ELF-1 (cell line): Measurements from ENCODE around the gene WDSUB1.

Source experiments
- DNase-seq: peaks from one replicate; pipeline ENCODE4 v3.0.0-alpha.2; 2016; ENCODE audit warnings: low read depth, low spot score

Gene WDSUB1

DNA sequence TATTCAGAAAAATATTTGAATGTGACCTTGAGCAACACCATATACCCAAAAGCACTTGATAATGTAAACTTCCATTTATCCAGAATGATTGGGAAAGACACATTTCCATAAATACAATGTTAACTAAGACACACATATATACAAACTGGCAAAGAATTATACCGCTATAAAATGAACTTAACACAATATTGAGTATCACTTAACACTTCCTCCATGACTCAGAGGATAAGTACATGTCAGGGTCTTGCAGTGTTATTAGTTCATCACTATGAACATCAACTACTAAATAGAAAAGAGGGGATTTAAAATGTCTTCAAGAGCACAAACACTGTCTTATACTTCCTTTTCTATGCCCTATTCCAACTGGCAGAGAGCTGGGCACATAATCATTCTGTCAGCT is 18.6 kb downstream of the WDSUB1 start:
- DNase-seq: no peak

DNA sequence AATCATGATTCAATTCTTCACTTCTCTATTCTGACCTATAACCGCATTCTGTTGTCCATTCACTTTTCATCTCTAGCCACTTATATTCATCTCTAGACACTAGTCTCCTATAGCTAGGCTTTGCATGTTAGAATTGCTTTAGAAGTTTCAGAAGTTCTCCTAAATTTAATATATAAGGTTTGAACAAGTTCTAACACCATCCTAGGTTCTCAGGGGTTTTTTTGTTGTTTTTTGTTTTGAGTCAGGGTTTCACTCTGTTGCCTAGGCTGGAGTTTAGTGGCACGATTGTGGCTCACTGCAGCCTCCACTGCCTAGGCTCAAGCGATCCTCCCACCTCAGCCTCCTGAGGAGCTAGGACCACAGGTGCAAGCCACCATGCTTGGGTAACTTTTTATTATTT is 19.9 kb downstream of the WDSUB1 start:
- DNase-seq: no peak

DNA sequence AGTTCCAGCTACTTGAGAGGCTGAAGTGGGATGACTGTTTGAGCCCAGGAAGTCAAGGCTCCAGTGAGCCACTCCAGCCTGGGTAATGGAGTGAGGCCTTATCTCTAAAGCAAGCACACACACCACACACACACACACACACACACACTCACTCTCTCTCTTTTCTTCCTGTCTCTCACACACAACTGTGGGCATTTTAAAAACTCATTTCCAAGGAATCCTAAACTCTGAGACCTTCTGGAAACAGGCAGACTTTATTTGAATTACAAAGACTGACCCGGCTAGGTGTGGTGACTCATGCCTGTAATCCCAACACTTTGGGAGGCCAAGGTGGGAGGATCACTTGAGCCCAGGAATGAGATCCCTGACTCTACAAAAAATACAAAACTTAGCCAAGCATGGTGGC is 21.3 kb downstream of the WDSUB1 start:
- DNase-seq: peak; percentile 57

DNA sequence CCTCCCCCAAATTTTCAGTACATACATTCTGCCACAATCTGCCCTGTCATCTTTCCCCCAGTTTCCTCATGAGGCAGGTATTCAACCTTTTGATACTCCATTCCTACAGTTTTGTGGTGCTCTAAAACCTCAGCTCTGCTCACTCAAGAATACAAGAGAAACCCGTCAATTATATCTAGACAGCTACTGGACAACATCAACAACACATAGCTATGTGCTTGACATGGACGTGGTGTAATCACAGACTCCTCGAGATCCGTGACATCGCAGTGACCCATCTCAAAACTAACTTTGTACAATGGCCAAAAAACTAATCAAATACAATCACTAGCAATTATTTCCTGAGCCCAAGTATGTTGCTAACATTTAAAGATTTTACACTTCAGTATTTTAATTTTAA is 23.6 kb downstream of the WDSUB1 start:
- no peak for DNase-seq

DNA sequence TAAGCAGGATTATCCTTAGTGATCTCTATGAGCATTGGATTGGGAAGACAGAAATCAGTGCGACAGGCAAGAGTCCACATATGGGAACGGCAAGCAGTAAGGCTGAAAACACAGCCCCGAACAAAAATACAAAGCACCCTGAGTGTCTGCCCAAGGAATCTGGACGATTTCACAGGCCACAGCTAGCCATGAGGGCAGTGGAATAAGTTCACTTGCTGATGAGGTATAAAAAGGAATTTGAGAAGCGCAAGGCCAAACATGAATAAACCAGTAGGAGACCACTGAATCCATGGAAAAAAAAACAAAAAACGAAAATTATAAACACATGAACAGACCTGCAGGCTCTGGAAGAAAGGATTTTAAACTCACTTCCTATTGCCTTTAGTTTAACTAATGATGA is 24.3 kb downstream of the WDSUB1 start:
- no peak for DNase-seq

DNA sequence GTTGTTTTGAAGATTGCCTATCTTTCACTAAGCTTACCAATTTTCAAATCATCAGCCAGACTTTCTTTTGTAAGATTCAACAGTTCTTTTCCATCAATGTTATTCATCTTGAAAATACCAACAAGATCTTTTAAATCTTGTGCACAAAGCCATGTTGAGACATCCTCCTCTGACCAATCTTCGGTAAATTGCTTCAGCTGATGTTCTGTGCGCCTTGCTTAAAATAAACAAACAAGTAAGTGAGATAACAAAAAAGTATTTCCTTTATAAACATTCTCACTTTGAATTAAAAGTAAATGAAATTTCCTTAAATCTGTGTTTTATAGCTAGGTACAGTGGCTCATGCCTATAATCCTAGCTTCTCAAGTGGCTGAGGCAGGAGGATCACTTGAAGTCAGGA is 30.3 kb downstream of the WDSUB1 start:
- DNase-seq: no peak

DNA sequence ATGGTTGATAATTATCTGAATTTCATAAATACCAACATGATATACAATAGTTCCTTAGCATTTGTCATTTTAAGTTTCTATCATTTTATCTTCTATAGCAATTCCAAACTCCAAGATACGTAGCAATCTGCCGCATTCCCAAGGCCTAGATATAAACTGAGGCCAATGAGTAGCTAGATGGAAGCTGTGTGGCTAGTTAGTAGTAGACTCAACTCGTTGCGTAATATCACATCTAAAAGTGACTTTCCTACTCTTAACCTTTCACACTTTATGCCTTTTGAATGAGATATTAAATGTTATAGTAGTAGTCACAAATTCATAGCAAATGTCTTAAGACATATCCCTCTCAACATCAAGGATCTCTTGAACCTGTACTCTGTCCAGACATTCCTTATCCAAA is 33.6 kb downstream of the WDSUB1 start:
- DNase-seq: no peak

DNA sequence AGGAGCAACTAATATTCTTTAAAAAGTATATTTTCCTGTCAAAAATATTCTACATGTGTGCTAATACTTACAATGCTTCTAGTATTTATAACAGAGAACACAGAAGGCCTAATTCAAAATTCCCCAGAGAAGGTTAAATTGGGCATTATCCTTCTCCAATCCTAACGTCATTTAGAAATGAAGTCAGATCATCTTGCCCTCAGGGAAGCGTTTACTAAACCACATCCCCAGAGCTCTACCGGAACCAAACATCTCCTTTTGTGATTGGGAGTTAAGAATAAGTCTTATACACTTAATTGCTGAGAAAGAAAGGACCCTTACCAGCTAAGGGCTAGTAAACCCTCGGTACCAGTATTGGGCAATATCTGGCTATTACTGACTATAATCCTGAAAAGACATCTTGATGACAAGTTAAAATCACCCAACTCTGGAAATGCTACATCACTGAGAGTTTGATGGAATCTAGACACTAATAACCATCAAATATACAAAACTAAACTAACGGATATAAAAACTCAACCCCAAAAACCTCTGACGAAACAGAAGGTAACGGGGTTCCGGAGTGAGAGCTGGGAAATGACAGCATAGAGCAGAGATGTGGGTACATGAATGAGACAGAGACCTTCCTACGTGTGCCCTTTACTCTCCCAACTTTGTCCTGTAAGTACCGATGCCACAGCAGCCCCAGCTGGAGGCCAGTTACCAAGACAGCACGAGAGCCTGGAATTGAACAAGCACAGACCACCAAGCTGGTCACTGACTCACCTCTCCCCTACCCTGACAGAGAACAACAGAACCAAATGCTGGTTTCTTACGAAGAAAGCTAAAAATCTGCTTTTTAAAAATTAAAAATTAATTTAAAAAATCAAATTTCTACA is 35.0 kb downstream of the WDSUB1 start:
- DNase-seq: no peak

DNA sequence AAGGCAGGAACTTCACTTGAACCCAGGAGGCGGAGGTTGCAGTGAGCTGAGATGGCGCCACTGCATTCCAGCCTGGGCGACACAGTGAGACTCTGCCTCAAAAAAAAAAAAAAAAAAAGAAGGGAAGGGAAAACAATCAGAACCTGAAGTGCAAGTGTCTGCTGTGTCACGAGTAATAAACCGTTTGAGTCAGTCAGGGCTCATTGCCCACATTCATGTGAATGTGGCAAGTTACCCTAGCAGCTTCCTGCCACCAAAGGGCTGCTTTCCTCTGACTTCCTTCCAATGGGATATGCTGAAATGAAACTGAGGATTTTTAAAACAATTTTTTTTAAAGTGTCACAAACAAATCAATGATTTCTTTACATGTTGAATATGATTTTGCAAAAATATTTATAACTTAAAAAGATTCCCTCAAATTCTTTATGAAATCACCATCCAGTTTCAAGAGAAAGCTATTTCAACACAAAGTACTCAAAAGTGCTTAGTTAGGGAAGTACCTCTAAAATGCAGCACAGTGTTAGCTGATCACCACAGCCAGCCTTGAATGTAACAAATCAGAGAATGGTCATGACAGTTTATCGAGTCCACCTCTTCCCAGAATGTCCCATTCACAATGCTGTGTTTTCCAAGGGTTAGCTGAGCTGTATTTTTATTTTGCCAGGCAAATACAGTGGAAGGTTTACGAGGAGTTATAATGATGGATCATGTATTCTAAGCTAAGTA is 36.4 kb downstream of the WDSUB1 start:
- peak; percentile 31 for DNase-seq

DNA sequence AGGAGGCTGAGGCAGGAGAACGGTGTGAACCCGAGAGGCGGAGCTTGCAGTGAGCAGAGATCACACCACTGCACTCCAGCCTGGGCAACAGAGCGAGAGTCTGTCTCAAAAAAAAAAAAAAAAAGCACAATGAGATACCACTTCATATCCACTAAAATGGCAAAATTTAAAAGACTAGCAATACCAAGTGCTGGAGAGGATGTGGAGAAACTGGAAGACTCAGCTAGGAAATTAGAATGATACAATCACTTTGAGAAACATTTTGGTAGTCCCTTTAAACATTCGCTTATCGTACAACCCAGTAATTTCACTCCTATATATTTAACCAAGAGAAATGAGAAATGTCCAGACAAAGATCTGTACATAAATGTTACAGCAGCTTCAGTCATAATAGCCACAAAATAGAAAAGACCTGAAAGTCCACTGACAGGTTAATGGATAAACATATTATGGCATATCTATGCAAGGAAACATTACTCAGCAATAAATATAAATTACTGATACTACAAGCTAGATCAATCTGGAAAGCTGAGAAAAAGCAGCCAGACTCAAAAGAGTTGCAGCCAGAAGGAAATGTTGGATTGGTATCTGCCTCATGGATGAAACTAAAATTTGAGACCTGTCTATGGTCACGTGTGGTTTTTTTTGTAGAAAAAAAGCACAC is 40.0 kb downstream of the WDSUB1 start:
- no peak for DNase-seq

DNA sequence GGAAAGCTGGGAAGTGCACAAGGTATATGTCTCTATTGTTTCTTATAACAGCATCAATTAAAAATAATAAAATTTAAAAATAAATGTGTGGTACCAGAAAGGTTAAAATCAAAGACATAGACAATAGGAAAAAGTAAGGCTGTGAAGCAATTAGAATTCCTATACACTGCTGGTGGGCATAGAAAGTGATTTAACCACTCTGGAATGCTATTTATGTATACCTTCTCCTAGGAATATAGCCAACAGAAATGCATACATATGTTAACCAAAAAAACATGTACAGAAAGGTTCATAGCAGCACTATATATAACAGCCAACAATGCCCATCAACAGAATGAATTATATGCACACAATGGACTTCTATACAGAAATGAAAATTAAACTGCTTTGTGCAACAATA is 43.0 kb downstream of the WDSUB1 start:
- no peak for DNase-seq

DNA sequence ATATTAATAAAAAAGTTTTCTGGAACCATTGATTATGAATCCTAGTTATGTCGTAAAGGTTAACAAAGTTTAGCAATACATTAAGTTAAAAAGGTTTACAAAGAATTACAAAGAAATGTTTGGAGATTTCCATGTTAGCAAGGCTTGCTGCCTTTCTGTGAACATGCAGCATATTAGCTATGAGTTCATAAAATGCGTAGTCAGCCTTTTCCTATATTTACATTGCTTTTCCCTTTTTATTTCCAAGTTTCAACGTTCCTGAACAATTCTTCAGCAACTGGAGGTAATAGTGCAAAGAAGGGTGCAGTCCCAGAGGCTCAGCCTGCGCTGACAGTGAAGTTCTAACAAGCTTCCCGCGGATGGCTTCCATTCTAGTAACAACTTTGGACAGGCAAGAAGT is 51.6 kb downstream of the WDSUB1 start:
- no peak for DNase-seq

DNA sequence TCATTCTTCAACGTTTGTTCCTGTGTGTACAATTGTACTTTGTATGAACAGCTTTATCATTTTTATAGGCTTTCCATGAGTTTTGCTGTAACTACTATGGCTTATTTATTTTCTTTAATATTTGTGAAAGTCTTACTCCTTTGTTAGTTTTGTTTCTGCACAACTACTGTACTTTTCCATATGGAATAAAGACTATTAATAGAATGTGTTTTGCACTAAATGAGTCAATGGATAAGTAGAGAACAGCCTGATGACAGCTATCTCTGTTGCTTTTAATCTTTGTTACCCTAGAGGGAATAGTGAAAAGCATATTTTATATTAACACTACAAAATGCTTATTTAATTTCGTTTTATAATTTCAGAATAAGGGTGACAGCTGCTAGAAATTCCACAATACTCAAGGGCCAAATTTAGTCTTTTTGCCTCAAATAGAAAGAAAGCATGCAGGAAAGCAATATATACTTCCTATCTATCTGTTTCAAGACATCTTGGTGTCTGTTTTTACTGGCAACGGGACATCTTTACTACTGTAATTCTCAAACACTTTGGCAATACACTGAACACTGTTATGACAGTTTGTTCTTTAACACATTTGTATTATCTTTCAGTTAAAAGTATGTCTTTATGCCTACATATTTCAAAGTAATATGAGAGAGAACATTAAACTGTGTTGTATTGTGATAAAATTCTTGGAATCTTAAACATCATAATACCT is 53.9 kb downstream of the WDSUB1 start:
- no peak for DNase-seq

DNA sequence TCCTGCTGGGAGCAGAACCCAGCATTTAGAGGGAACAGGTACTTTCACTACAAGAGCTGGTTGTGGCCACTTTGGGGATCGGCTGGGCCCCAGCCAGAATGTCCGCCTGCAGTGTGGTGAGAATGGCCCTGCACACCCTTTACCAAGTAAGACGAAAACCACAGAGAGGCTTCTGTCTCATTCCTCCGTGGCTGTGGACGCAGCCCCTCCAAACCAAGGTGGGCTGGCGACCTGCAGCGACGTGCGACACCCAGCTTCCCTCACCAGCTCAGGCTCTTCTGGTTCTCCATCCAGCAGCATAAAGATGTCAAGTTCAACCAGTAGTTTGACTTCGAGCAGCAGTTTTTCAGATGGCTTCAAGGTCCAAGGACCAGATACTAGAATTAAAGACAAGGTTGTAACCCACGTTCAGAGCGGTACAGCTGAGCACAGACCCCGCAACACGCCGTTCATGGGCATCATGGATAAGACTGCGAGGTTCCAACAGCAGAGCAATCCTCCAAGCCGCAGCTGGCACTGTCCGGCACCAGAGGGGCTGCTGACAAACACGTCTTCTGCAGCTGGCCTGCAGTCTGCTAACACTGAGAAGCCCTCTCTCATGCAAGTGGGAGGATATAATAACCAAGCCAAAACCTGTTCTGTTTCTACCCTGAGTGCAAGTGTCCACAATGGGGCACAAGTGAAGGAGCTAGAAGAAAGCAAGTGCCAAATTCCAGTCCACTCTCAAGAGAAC is 56.2 kb downstream of the WDSUB1 start:
- DNase-seq: no peak

DNA sequence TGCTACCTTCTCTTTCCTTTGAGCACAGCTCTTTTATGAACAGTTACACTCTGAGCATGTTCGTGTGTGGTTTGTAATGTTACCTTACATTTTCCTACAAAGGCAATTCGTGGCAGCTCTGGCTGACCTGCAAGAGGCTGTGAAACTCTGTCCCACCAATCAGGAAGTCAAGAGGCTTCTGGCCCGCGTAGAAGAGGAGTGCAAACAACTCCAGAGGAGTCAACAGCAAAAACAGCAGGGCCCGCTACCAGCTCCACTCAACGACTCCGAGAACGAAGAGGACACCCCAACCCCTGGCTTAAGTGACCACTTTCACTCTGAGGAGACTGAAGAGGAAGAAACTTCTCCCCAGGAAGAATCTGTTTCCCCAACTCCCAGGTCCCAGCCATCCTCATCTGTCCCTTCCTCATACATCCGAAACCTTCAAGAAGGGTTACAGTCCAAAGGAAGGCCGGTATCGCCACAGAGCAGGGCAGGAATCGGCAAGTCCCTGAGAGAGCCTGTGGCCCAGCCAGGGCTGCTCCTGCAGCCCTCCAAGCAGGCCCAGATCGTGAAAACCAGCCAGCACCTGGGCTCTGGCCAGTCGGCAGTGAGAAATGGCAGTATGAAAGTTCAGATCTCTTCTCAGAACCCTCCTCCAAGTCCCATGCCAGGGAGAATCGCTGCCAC is 56.9 kb downstream of the WDSUB1 start:
- DNase-seq: no peak

DNA sequence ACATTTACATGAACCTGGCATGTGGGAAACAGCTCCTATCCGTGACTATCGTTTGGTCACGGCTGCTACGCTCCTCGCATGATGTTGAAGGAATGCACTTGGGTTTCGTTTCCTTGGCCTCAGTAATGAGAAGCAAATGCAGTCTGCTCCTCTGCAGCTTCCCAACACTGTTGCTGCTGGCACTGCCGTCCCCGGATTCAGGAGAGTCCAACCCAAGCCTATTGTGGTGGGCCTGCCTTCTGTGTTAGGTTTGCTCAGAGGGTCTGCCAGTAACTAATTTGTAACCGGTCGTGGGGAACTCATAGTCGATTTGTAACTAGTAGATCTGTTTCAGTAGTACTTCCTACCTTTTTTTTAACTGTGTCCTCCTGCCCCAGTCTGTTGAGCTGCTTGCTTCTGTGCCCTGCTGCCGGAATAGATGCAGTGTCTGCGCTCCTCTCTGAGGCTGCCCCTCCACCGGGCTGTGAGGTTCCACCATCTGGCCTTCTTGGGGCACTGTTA is 58.4 kb downstream of the WDSUB1 start:
- DNase-seq: no peak

DNA sequence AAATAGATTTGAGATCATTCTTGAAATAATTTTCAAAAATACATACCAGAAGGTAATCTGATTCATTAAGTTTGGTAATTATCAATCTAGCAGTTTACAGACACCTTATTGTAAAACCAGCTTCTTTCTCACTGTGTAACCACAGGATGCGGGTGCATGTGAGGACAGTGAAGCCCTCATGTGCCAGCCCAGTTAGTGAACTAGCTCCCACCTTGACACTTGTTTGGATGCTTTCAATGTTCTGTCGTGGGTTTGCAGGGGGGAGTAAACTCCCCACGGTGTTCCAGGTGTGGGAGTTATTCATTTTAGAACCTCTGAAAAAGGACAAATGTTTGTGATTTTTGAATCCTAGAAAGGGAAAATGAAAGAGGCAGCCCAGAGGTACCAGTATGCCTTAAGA is 59.0 kb downstream of the WDSUB1 start:
- no peak for DNase-seq

DNA sequence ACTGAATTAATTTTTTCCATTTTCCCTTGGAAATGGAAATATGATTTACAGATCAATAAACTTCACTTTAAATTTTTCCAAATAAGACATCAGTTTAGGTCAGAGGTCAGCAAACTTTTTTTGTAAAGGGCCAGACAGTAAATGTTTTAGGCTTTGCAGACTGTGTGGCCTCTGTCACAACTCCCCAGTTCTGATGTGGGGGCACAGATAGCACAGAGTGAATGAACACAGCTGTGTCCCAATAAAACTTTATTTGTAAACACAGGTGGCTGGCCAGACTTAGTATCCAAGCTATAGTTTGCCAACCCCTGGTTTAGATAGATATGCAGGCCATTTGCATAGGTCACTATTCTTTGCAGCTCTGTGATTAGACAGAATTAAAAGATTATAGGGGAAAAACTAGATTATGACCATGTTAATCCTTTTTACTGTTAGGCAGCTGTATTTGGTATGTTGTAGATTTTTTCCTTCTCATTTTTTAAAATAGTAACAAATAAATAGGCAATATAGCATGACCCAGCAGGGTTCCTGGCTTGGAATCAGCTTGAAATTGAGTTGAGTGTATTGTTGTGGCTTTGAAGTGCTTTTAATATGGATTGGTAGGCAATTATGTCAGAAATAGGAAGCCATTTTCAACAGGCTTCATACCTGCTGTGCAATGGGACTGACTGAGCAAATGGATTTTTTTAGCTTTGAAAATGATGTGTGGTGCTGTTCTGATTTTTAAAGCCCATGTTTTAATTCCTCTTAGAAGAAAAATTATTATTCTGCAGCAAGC is 59.7 kb downstream of the WDSUB1 start:
- DNase-seq: no peak

DNA sequence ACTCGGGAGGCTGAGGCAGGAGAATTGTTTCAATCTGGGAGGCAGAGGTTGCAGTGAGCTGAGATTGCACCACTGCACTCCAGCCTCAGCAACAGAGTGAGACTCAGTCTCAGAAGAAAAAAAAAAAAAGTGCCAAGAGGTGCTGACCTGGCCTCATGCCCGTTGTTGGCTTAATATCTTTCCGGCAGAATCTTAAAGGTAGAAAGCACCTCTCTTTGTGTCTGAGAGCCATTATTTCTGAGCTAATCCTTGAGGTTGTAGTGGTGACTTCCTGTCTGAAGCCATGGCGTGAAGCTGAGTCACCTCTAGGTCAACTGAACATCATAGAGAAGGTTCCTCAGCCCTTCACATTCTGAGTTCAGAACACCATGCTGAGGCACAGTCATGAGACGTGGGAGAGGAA is 60.4 kb downstream of the WDSUB1 start:
- no peak for DNase-seq
